Liver (tissue), 9 donors: ENCODE data around the gene FBXO24. TPM values are rescaled to one million over a fixed set of nuclear protein-coding genes. Genes with fewer than 3 reads are reported as not detected.

Source experiments
- DNase-seq: peaks from one replicate; pipeline ENCODE4 v3.0.0-alpha.2; 2017; ENCODE audit warnings: low spot score
- H3K27ac ChIP-seq, 2 donors: one replicate each; pipeline ENCODE4 v1.7.0; 2013; ENCODE audit warnings: inconsistent platforms in 2 of 2, low read length in 2 of 2, control low read depth in 1 of 2, low read depth in 1 of 2, mild to moderate bottlenecking in 1 of 2
- H3K27me3 ChIP-seq, 4 donors: one replicate each; pipeline versions ENCODE4 v1.6.1 to v1.7.0; 2013; ENCODE audit warnings: low read length in 3 of 4, inconsistent platforms in 1 of 4, mild to moderate bottlenecking in 1 of 4, moderate library complexity in 1 of 4; ENCODE audit not compliant: control insufficient read depth in 4 of 4, insufficient read depth in 4 of 4
- H3K36me3 ChIP-seq, 4 donors: one replicate each; pipeline versions ENCODE4 v1.6.1 to v1.7.0; 2013; ENCODE audit warnings: low read length in 3 of 4, mild to moderate bottlenecking in 3 of 4, low read depth in 1 of 4, moderate library complexity in 1 of 4; ENCODE audit not compliant: control insufficient read depth in 4 of 4, insufficient read depth in 3 of 4
- H3K4me1 ChIP-seq, 4 donors: one replicate each; pipeline versions ENCODE4 v1.6.1 to v1.7.0; 2013; ENCODE audit warnings: low read length in 3 of 4, mild to moderate bottlenecking in 3 of 4, moderate library complexity in 1 of 4; ENCODE audit not compliant: control insufficient read depth in 4 of 4, insufficient read depth in 4 of 4
- H3K4me3 ChIP-seq, 3 donors: one replicate each; pipeline versions ENCODE4 v1.6.1 to v1.7.0; 2013; ENCODE audit warnings: low read length in 3 of 3, control low read depth in 1 of 3, low read depth in 1 of 3, mild to moderate bottlenecking in 1 of 3
- H3K9ac ChIP-seq, 2 donors: one replicate each; pipeline ENCODE4 v1.7.0; 2013; ENCODE audit warnings: low read length in 2 of 2, mild to moderate bottlenecking in 2 of 2, moderate library complexity in 2 of 2, control low read depth in 1 of 2, low read depth in 1 of 2
- H3K9me3 ChIP-seq, 4 donors: one replicate each; pipeline versions ENCODE4 v1.6.1 to v1.7.0; 2013; ENCODE audit warnings: low read length in 3 of 4; ENCODE audit not compliant: control insufficient read depth in 4 of 4
- ATF3 ChIP-seq: IDR thresholded peaks from 2 replicates; pipeline ENCODE4 v1.6.1; 2016; ENCODE audit warnings: antibody characterized with exemption
- EGR1 ChIP-seq, 2 donors: IDR thresholded peaks; 2 replicates each; pipeline ENCODE4 v1.6.1; 2016 to 2018; ENCODE audit warnings: antibody characterized with exemption in 2 of 2, low read depth in 2 of 2
- FOXA1 ChIP-seq: IDR thresholded peaks from 2 replicates; pipeline ENCODE4 v1.6.1; 2016; ENCODE audit warnings: antibody characterized with exemption
- GABPA ChIP-seq, 2 donors: IDR thresholded peaks in 1 of 2; conservative IDR thresholded peaks in 1 of 2; 2 replicates each; pipeline ENCODE4 v1.6.1; 2016; ENCODE audit warnings: antibody characterized with exemption in 2 of 2, mild to moderate bottlenecking in 1 of 2, moderate library complexity in 1 of 2
- HNF4A ChIP-seq, 2 donors: conservative IDR thresholded peaks; 2 replicates each; pipeline ENCODE4 v1.6.1; 2016; ENCODE audit warnings: antibody characterized with exemption in 2 of 2, mild to moderate bottlenecking in 2 of 2
- JUND ChIP-seq, 2 donors: IDR thresholded peaks; 2 replicates each; pipeline ENCODE4 v1.6.1; 2016; ENCODE audit warnings: antibody characterized with exemption in 2 of 2
- NR2F2 ChIP-seq: IDR thresholded peaks from 2 replicates; pipeline ENCODE4 v1.6.1; 2016; ENCODE audit warnings: antibody characterized with exemption
- RAD21 ChIP-seq, 2 donors: IDR thresholded peaks; 2 replicates each; pipeline ENCODE4 v1.6.1; 2016; ENCODE audit warnings: antibody characterized with exemption in 2 of 2, mild to moderate bottlenecking in 2 of 2
- RXRA ChIP-seq, 2 donors: IDR thresholded peaks; 2 replicates each; pipeline ENCODE4 v1.6.1; 2017 to 2018; ENCODE audit warnings: antibody characterized with exemption in 2 of 2, mild to moderate bottlenecking in 1 of 2
- TAF1 ChIP-seq: conservative IDR thresholded peaks from 2 replicates; pipeline ENCODE4 v1.6.1; 2016; ENCODE audit warnings: antibody characterized with exemption, mild to moderate bottlenecking
- YY1 ChIP-seq: IDR thresholded peaks from 2 replicates; pipeline ENCODE4 v1.6.1; 2016; ENCODE audit warnings: antibody characterized with exemption, mild to moderate bottlenecking
- WGBS: extraction: QIAGEN DNeasy Blood & Tissue Kit; methylation state at CpG from one replicate; pipeline ENCODE4 v1.1.7; 2013; 5-methylcytosine and 5-hydroxymethylcytosine counted together
- polyA plus RNA-seq, 2 donors: library from polyadenylated mRNA; stranded (reverse) in 1 of 2; unstranded in 1 of 2; fragments of 200-250 nt in 1 of 2; fragments of >200 nt in 1 of 2; fragmentation: Nextera tagmentation in 1 of 2; extraction: Ambion mirVana in 1 of 2; gene quantifications; one replicate each; pipeline versions ENCODE4 v1.2.1 to v1.2.3, GENCODE V29; 2013 to 2015
- total RNA-seq, 2 donors: library from RNA; depleted of rRNA; stranded (reverse); fragments of >200 nt; gene quantifications; one replicate each; pipeline ENCODE4 v1.2.3, GENCODE V29; 2014
- TF ChIP-seq, protein P1 (sequence below): IDR thresholded peaks from 2 replicates; pipeline ENCODE4 v1.6.1; 2016; ENCODE audit warnings: antibody characterized with exemption
- TF ChIP-seq, protein P2 (sequence below): IDR thresholded peaks from 2 replicates; pipeline ENCODE4 v1.6.1; 2016; ENCODE audit warnings: antibody characterized with exemption, mild to moderate bottlenecking
- TF ChIP-seq, protein P3 (sequence below): fragments of 150-350 bp; IDR thresholded peaks from 2 replicates; pipeline ENCODE4 v1.5.1; 2017; ENCODE audit warnings: improper control_type of control experiment, low read depth, low read length; ENCODE audit not compliant: missing input control
- donor health status: healthy.
- donor health status: healthy.
- donor health status: healthy.
- donor health status: healthy.
- donor health status: healthy.

FBXO24 gene
- total and polyA plus RNA-seq, 4 donors = 0.25 to 1.3 (median 0.50) TPM

- TF ChIP-seq HNF4A (conservative IDR thresholded peaks at IDR 0.05) (no peak), EGR1 (IDR thresholded peaks at IDR 0.05; ENCODE audit: low read depth in 2 of 2) (no peak)
Measured at GRCh38 chr7:100578246-100579183, 7.6 kb upstream of the FBXO24 start (continued).

DNA sequence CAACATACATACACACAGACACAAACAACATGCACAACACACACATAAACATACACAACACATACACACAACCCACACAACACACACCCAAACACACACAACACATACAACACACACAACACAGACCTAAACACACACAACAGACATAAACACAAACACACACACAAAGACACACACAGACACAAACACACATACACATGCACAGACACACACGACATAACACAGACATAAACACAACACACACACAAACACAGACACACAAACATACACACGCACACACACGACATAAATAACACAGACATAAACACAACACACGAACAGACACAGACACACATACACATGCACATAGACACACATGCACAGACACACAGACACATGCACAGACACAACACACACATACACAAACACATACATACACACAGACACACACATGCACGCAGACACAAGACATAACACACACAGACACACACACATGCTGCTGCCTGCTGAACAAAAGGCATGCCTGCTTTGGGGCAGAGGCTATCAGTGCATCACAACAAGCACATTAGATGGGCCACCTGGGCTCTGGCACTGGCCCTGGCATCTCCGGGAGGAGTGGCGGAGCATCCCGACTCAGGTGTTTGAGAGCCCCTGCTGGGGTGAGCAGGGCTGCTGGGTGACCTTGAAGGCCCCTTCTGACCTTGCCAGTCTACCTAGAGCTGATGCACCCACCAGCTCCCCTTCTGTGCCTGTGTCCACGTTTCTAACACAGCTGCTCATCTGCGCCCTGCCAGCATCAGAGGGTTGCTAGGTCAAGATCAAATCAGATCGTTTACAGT lies 5.5 kb upstream of the FBXO24 start:
- Histone ChIP-seq H3K27ac (no peak overlapping the region), H3K9ac (no peak overlapping the region)
- DNase-seq = no peak

More for the DNA sequence above, 5.5 kb upstream of the FBXO24 start:
- Histone ChIP-seq H3K36me3 (peaks cover 25 to 59% (median 31%) of the 10 kb centered on the region in 4 donors), H3K4me3 (no peak overlapping the region), H3K27me3 (no peaks in the 10 kb centered on the region), H3K4me1 (peaks cover 2 to 33% (median 22%) of the 10 kb centered on the region in 4 donors), H3K9me3 (no peaks in the 10 kb centered on the region)
- TF ChIP-seq JUND (IDR thresholded peaks at IDR 0.05) (no peak), RXRA (IDR thresholded peaks at IDR 0.05) (no peak), EGR1 (IDR thresholded peaks at IDR 0.05; ENCODE audit: low read depth in 2 of 2) (no peak), FOXA1 (no peak), TAF1 (no peak), ATF3 (no peak), NR2F2 (no peak), RAD21 (IDR thresholded peaks at IDR 0.05) (no peak), GABPA (IDR thresholded peaks at IDR 0.05 in 1 of 2, conservative IDR thresholded peaks at IDR 0.05 in 1 of 2) (no peak), YY1 (no peak)
- TF ChIP-seq, protein P1, sequence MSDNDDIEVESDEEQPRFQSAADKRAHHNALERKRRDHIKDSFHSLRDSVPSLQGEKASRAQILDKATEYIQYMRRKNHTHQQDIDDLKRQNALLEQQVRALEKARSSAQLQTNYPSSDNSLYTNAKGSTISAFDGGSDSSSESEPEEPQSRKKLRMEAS = no peak
- TF ChIP-seq, protein P2, sequence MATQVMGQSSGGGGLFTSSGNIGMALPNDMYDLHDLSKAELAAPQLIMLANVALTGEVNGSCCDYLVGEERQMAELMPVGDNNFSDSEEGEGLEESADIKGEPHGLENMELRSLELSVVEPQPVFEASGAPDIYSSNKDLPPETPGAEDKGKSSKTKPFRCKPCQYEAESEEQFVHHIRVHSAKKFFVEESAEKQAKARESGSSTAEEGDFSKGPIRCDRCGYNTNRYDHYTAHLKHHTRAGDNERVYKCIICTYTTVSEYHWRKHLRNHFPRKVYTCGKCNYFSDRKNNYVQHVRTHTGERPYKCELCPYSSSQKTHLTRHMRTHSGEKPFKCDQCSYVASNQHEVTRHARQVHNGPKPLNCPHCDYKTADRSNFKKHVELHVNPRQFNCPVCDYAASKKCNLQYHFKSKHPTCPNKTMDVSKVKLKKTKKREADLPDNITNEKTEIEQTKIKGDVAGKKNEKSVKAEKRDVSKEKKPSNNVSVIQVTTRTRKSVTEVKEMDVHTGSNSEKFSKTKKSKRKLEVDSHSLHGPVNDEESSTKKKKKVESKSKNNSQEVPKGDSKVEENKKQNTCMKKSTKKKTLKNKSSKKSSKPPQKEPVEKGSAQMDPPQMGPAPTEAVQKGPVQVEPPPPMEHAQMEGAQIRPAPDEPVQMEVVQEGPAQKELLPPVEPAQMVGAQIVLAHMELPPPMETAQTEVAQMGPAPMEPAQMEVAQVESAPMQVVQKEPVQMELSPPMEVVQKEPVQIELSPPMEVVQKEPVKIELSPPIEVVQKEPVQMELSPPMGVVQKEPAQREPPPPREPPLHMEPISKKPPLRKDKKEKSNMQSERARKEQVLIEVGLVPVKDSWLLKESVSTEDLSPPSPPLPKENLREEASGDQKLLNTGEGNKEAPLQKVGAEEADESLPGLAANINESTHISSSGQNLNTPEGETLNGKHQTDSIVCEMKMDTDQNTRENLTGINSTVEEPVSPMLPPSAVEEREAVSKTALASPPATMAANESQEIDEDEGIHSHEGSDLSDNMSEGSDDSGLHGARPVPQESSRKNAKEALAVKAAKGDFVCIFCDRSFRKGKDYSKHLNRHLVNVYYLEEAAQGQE = no peak
- TF ChIP-seq, protein P3, sequence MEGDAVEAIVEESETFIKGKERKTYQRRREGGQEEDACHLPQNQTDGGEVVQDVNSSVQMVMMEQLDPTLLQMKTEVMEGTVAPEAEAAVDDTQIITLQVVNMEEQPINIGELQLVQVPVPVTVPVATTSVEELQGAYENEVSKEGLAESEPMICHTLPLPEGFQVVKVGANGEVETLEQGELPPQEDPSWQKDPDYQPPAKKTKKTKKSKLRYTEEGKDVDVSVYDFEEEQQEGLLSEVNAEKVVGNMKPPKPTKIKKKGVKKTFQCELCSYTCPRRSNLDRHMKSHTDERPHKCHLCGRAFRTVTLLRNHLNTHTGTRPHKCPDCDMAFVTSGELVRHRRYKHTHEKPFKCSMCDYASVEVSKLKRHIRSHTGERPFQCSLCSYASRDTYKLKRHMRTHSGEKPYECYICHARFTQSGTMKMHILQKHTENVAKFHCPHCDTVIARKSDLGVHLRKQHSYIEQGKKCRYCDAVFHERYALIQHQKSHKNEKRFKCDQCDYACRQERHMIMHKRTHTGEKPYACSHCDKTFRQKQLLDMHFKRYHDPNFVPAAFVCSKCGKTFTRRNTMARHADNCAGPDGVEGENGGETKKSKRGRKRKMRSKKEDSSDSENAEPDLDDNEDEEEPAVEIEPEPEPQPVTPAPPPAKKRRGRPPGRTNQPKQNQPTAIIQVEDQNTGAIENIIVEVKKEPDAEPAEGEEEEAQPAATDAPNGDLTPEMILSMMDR = no peak
- 93% methylated on average over 11 of the region's 11 CpGs for WGBS
